GM20000 (cell line): Measurements from ENCODE around the gene SPATA19.

ENCODE experiments used
- DNase-seq: peaks from one replicate; pipeline ENCODE4 v3.0.0; 2012; ENCODE audit warnings: low spot score
- TF ChIP-seq, protein P1 (sequence below): IDR thresholded peaks from 2 replicates; pipeline ENCODE4 v1.5.1; 2012; ENCODE audit warnings: mild to moderate bottlenecking, control low read depth; ENCODE audit errors: extremely low read depth, missing control alignments

Gene SPATA19

GRCh38 chr11:133835593-133836548 lies 9.4 kb downstream of the SPATA19 start:
- no peak for DNase-seq
- TF ChIP-seq, protein P1, sequence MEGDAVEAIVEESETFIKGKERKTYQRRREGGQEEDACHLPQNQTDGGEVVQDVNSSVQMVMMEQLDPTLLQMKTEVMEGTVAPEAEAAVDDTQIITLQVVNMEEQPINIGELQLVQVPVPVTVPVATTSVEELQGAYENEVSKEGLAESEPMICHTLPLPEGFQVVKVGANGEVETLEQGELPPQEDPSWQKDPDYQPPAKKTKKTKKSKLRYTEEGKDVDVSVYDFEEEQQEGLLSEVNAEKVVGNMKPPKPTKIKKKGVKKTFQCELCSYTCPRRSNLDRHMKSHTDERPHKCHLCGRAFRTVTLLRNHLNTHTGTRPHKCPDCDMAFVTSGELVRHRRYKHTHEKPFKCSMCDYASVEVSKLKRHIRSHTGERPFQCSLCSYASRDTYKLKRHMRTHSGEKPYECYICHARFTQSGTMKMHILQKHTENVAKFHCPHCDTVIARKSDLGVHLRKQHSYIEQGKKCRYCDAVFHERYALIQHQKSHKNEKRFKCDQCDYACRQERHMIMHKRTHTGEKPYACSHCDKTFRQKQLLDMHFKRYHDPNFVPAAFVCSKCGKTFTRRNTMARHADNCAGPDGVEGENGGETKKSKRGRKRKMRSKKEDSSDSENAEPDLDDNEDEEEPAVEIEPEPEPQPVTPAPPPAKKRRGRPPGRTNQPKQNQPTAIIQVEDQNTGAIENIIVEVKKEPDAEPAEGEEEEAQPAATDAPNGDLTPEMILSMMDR = no peak

- TF ChIP-seq, protein P1 = no peak
- DNase-seq = peak; percentile 81
Observed at GRCh38 chr11:133834682-133835592, 10.4 kb downstream of the SPATA19 start.

- no peak for DNase-seq
- TF ChIP-seq, protein P1 = no peak
Observed at GRCh38 chr11:133833898-133834681, 11.2 kb downstream of the SPATA19 start.

- no peak for DNase-seq
- TF ChIP-seq, protein P1 = no peak
Observed at GRCh38 chr11:133832991-133833897, 12.1 kb downstream of the SPATA19 start.

GRCh38 chr11:133832096-133832990 lies 13.0 kb downstream of the SPATA19 start:
- no peak for DNase-seq
- TF ChIP-seq, protein P1 = no peak
